GM18873 (cell line): ENCODE measurements around the gene HEXIM1.

Experiments
- ATAC-seq: cut with Tn5 transposase; IDR thresholded peaks from one replicate; pipeline ENCODE4 v1.9.1; 2021; ENCODE audit warnings: mild to moderate bottlenecking, moderate library complexity, moderate number of reproducible peaks; ENCODE audit not compliant: unreplicated experiment, low FRiP score

The HEXIM1 gene

DNA sequence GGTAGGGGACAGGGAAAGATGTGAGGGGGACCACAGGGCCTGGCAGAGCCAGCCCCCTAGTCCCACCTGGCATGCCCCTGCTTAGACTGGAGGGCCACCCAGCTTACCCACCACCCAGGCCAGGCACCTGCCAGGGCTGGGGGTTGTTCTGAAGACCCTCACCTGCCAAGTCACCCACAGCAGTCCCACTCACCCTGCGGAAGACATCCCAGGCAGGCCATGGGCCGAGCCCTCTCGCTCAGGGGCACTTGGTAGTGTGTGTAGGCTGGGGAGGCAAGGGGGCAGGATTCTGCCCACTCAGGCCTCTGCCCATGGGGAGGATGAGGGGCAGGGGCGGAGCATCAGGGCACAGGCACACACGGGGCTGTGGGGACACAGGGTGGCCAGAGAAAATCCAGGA lies 19.9 kb upstream of the HEXIM1 start:
- no peak for ATAC-seq

DNA sequence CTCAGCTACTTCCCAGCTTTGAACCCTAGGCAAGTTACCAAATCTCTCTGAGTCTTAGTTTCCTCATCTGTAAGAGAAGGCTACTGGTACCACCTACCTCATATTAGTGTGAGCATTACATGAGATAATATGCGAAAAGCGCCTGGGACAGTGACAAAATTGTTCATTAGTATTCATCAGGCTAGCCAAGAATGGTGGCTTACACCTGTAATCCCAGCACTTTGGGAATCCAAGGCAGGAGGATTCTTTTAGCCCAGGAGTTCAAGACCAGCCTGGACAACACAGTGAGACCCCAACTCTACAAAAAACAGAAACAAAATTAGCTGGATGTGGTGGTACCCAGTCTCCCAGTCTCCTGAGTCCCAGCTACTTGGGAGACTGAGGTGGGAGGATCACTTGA lies 19.3 kb upstream of the HEXIM1 start:
- no peak for ATAC-seq

GRCh38 chr17:45129426-45129939 lies 18.8 kb upstream of the HEXIM1 start:
- no peak for ATAC-seq

GRCh38 chr17:45129940-45130680 lies 18.2 kb upstream of the HEXIM1 start:
- no peak for ATAC-seq

DNA sequence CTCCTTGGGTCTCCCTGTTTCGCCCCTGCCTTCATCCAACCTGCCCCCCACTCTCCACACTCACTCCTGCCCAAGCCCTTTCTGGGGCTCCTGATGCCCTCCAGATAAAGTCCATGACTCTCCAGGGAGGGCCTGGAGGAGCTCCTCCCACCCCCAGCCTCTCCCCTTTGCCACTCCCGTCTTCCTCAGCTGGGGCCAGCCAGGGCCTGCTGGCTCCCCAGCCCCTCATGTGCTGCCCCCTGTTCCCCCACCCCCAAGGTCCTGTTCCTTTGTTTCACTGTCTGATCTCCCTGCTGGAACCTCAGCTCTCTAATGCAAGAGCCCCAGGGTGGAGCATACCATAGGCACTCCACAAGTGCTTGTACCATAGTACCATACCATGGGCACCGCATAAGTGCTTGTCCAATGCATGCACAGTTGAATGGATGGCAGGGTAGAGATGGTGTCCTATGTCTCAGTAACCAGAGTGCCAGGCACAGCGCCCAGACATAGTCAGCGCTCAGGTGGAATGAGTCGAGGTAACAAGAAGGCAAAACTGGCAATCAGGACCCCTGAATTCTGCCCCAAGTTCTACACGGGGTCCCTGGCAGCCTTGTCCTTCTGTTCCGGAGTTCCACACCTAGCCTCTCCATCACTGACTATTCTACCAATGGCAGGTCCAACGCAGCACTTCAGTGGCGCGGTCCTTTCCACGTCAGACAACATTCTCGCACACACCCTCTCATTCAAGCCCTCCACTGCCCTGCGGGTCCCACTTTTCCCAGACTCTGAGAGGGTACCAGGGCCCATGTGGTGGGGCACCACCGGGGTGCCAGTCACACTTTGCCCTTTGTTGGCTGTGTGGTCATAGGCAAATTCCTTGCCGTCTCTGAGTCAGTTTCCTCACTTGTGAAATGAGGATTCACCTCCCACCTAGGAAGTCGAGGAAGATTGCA lies 17.3 kb upstream of the HEXIM1 start:
- ATAC-seq = no peak

GRCh38 chr17:45131616-45132319 lies 16.5 kb upstream of the HEXIM1 start:
- ATAC-seq = no peak

DNA sequence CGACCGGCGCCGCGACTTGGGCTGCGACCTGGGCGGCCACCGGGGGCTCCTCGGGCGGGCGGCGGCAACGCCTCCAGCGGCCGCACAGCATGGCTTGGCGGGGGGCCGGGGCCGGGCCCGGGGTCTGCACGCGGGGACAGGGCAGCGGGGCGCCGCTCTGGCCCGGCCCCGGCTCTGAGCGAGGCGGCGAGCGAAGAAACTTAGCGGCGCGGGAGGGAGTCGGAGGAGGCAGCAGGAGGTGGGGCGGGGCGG lies 16.0 kb upstream of the HEXIM1 start, which contains the start of gene PLCD3:
Gene PLCD3, minus strand, starts transcription at position 196 of the 252 bp plus-strand sequence. Its CDS starts 105 bp downstream, at position 91.
- no peak for ATAC-seq

DNA sequence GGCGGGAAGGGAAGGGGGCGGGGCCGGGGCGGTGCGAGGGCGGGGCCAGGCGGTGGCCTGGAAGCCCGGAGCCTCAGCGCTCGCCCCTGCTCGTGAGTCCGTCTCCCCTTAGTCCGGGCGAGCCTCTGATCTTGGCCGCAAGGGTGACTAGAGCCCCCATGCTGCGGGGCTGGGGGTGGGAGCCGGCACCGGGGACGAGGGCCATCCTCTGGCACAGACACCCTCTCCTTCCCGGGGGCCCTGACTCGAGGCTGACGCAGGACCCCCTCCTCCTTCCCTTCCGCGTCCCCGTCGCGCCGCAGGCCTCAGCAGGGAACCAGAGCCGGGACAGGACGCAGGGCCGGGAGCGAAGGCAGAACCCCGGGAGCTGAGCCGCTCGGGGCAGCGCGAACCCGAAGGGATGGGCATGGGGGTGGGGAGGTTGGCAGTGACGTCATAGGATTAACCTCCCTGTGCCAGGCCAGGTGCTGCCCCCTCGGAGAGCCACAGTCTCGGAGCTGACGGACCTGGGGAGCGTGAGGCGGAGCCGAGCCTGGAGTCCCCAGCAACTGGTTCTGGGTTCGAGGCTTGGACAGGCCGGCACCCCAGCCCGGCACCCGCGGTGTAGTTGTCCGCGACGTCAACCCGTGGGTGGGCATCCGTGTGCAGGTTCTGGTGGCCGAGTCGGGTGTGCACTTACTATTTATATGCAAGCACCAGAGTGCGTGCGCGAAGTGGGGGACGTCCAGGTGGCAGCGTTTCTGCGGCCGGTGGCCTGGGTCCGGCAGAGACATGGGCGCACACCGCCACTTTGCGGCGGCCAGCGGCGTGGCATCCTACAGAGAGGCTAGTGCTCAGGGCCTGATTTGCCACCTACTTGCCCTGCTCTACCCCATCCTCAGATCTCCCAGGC lies 15.5 kb upstream of the HEXIM1 start:
- ATAC-seq = no peak

- ATAC-seq = peak; percentile 87
These were observed 12.9 kb upstream of the HEXIM1 start, which contains the start of gene ACBD4 for GRCh38 chr17:45135192-45135977. Gene ACBD4, plus strand, starts transcription at chr17:45135687. Its CDS starts 458 bp downstream, at chr17:45136145.

DNA sequence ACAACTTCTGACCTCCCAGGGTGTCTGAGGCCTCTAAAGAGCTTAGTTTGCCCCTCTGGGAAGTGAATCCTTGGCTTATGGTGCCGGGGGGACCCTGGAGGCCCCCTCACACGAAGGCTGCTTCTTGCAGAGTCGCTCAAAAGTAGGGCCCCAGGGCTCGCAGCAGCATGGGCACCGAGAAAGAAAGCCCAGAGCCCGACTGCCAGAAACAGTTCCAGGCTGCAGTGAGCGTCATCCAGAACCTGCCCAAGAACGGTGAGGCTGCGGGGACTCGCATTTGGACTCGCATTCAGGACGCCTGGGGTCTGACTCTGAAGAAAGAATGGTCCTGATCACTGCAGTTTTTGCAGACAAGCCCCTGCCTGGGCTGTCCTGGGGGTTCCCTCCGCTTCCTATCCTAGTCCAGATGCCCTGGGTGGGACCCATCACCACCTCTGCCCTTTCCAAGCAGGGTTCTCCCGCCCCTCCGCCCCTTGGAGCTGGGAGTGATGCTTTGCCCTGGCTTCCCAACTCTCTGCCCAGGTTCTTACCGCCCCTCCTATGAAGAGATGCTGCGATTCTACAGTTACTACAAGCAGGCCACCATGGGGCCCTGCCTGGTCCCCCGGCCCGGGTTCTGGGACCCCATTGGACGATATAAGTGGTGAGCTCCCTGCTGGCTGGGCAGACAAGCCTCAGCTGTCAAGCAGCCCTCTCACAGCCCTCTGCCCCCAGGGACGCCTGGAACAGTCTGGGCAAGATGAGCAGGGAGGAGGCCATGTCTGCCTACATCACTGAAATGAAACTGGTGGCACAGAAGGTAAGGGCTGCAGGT lies 12.1 kb upstream of the HEXIM1 start:
- ATAC-seq = no peak

DNA sequence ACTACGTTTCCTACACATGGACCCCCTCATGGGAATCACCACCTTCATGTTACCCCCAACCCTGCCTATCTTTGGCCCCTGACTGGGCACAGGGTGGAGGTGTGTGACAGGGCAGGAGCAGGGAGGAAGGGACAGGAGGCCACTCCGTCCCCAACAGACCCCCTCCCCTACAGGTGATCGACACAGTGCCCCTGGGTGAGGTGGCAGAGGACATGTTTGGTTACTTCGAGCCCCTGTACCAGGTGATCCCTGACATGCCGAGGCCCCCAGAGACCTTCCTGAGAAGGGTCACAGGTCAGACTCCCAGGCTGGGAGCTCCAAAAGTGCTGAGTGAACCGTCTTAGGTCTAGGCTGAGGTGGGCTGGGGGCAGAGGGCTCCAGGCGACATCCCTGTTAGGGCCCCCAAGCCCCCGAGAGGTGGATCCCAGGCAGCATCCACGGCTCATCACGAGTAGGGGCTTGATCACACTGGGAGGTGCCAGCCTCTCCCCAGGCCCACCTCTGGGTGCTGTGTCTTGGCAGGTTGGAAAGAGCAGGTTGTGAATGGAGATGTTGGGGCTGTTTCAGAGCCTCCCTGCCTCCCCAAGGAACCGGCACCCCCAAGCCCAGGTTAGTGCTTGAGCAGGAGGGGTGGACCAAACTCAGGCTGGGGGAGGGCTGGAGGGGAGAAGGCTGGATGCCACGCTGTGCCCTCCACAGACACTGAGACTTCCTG lies 11.3 kb upstream of the HEXIM1 start:
- ATAC-seq = no peak

DNA sequence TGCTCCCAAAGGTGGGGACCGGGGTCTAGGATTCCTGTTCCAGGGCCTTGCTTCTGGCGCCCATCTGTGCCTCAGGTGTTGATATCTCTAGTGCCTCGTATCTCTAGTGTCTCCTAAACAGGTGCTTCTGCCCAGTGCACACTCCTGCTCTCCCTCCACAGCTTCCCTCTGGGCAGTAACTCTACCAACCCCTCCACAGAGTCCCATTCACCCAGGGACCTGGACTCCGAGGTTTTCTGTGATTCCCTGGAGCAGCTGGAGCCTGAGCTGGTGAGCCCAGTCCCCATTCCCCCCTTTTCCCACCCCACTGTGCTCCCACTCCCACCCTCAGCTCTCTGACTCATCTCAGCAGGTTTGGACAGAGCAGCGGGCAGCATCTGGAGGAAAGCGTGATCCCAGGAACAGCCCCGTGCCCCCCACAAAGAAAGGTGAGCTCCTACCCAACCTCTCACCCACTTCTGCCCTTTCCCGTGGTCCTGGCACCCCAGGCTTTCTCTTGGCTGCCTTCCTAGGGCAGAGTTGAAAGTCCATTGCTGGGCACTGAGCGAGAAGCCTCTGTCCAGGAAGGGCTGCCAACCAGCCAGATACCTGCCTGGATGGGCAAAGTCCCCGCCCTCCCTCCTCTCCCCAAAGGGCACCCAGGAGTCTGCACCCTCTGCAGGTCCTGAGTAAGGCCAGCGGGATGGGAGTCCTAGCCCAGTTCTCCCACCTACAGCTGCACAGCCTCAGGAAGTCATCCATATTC lies 10.5 kb upstream of the HEXIM1 start:
- no peak for ATAC-seq

GRCh38 chr17:45138911-45139532 lies 9.3 kb upstream of the HEXIM1 start:
- no peak for ATAC-seq

DNA sequence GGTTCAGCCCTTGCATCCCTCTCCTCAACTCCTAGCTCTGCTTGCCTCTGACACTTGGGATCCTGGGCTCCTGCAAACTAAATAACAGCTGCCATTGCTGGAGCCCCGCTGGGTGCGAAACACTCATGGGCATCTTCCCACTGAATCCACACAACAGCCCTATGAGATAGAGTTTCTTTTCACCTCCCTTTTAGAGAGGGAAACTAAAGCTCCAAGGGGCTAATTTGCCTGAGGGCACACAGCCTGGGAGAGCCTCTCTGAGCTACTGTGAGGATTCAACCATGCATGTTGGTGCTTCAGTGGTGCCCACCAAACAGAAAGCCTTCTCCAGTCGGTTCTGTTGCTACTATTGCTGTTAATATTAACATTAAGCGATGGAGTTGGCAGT lies 8.7 kb upstream of the HEXIM1 start:
- ATAC-seq = no peak

GRCh38 chr17:45143094-45143670 lies 5.1 kb upstream of the HEXIM1 start:
- ATAC-seq = no peak

GRCh38 chr17:45143767-45144198 lies 4.5 kb upstream of the HEXIM1 start:
- ATAC-seq = no peak
